Thymus (tissue), 11 donors: ENCODE data around the gene HEXD. TPM values are rescaled to one million over a fixed set of nuclear protein-coding genes. Genes with fewer than 3 reads are reported as not detected.
"Not testable (repeated sequence)": the region's sequence is repeated elsewhere in the genome, so short reads cannot be mapped to it uniquely, and the experiment has no call there.

Source experiments
- DNase-seq, 9 donors: peaks; one replicate each; pipeline ENCODE4 v3.0.0-alpha.2; 2013; ENCODE audit warnings: low spot score in 9 of 9, low read depth in 6 of 9, missing footprints in 1 of 9
- H3K27ac ChIP-seq, 2 donors: one replicate each; pipeline ENCODE4 v1.5.1; 2013; ENCODE audit warnings: control low read depth in 1 of 2, low read depth in 1 of 2, low read length in 1 of 2, mild to moderate bottlenecking in 1 of 2, moderate library complexity in 1 of 2
- H3K27me3 ChIP-seq, 2 donors: one replicate each; pipeline ENCODE4 v1.5.1; 2013; ENCODE audit warnings: low read length in 1 of 2; ENCODE audit not compliant: control insufficient read depth in 2 of 2, insufficient read depth in 1 of 2
- H3K36me3 ChIP-seq, 2 donors: one replicate each; pipeline ENCODE4 v1.5.1; 2013; ENCODE audit warnings: low read length in 1 of 2, mild to moderate bottlenecking in 1 of 2, moderate library complexity in 1 of 2; ENCODE audit not compliant: control insufficient read depth in 2 of 2, insufficient read depth in 2 of 2
- H3K4me1 ChIP-seq, 2 donors: one replicate each; pipeline ENCODE4 v1.5.1; 2013; ENCODE audit warnings: low read length in 2 of 2; ENCODE audit not compliant: control insufficient read depth in 2 of 2, insufficient read depth in 2 of 2
- H3K4me3 ChIP-seq, 2 donors: one replicate each; pipeline ENCODE4 v1.5.1; 2013; ENCODE audit warnings: low read length in 2 of 2, control low read depth in 1 of 2, mild to moderate bottlenecking in 1 of 2
- H3K9me3 ChIP-seq, 2 donors: one replicate each; pipeline ENCODE4 v1.5.1; 2013; ENCODE audit warnings: low read length in 1 of 2, mild to moderate bottlenecking in 1 of 2; ENCODE audit not compliant: control insufficient read depth in 2 of 2, insufficient read depth in 1 of 2
- WGBS: extraction: QIAGEN DNeasy Blood & Tissue Kit; methylation state at CpG from one replicate; pipeline ENCODE4 v1.1.7; 2013; 5-methylcytosine and 5-hydroxymethylcytosine counted together
- polyA plus RNA-seq: library from polyadenylated mRNA; stranded (reverse); fragments of 200-250 nt; gene quantifications from one replicate; pipeline ENCODE4 v1.2.3, GENCODE V29; 2013
- total RNA-seq: library from RNA; stranded (reverse); fragments of 120-200 nt; gene quantifications from one replicate; pipeline ENCODE4 v1.2.4, GENCODE V29; 2013
- donor health status: healthy.

HEXD gene
- total and polyA plus RNA-seq, 2 donors: 15.9 to 186 TPM

- Histone ChIP-seq H3K9me3 (no peaks in the 10 kb centered on the region), H3K4me1 (peaks cover 5 to 9% of the 10 kb centered on the region in 2 donors), H3K27ac (no peak overlapping the region), H3K27me3 (no peaks in the 10 kb centered on the region), H3K36me3 (peaks cover 8 to 13% of the 10 kb centered on the region in 2 donors), H3K4me3 (no peak overlapping the region)
- WGBS: 89% methylated on average over 14 of the region's 14 CpGs
- no peak for DNase-seq
These were observed 8.0 kb upstream of the HEXD start for GRCh38 chr17:82410014-82410716.

- H3K4me1 ChIP-seq: peaks cover 5 to 9% of the 10 kb centered on the region in 2 donors
- H3K9me3 ChIP-seq: no peaks in the 10 kb centered on the region
- WGBS: 97% methylated on average over 24 of the region's 24 CpGs
- H3K4me3 ChIP-seq: no peak overlapping the region
- no peak overlapping the region for H3K27ac ChIP-seq
- H3K27me3 ChIP-seq: no peaks in the 10 kb centered on the region
- no peak for DNase-seq
- H3K36me3 ChIP-seq: peaks cover 4 to 10% of the 10 kb centered on the region in 2 donors
These were observed 6.6 kb upstream of the HEXD start for GRCh38 chr17:82411396-82412053.

DNA sequence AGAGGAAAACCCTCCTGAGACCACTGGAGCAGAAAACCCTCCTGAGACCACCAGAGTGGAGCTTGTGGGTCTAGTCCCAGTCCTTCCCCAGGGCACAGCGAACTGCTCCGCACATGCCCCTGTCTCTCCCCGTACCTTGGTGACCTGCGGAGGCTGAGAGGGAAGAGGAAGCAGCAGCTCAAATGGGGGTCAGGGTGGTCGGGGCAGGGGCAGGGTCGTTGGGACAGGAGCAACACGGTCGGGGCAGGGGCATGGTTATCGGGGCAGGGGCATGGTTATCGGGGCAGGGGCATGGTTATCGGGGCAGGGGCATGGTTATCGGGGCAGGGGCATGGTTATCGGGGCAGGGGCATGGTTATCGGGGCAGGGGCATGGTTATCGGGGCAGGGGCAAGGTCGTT lies 6.1 kb upstream of the HEXD start:
- not testable (repeated sequence) for H3K9me3 ChIP-seq, DNase-seq, H3K36me3 ChIP-seq, H3K27me3 ChIP-seq, H3K27ac ChIP-seq, H3K4me1 ChIP-seq, H3K4me3 ChIP-seq
- WGBS: 97% methylated on average over 16 of the region's 16 CpGs

GRCh38 chr17:82412535-82413520 lies 5.3 kb upstream of the HEXD start:
- Histone ChIP-seq H3K27ac (no peak overlapping the region), H3K27me3 (no peaks in the 10 kb centered on the region), H3K4me3 (no peak overlapping the region), H3K9me3 (no peaks in the 10 kb centered on the region), H3K36me3 (peaks cover 4 to 10% of the 10 kb centered on the region in 2 donors), H3K4me1 (peaks cover 8 to 10% of the 10 kb centered on the region in 2 donors)
- no peak for DNase-seq
- 96% methylated on average over 29 of the region's 29 CpGs for WGBS

GRCh38 chr17:82414548-82415281 lies 3.4 kb upstream of the HEXD start:
- peaks cover 15 to 20% of the 10 kb centered on the region in 2 donors for H3K4me1 ChIP-seq
- 31% methylated on average over 38 of the region's 38 CpGs for WGBS

GRCh38 chr17:82415336-82415735 lies 2.8 kb upstream of the HEXD start:
- peaks cover 17 to 22% of the 10 kb centered on the region in 2 donors for H3K4me1 ChIP-seq
- H3K27ac ChIP-seq: no peak overlapping the region
- no peaks in the 10 kb centered on the region for H3K27me3 ChIP-seq
- H3K4me3 ChIP-seq: no peak overlapping the region
- no peak for DNase-seq
- WGBS: 98% methylated on average over 26 of the region's 26 CpGs
- H3K9me3 ChIP-seq: no peaks in the 10 kb centered on the region
- H3K36me3 ChIP-seq: peaks cover 2 to 10% of the 10 kb centered on the region in 2 donors

More at GRCh38 chr17:82414548-82415281, 3.4 kb upstream of the HEXD start:
- H3K27ac ChIP-seq: no peak overlapping the region
- H3K27me3 ChIP-seq: no peaks in the 10 kb centered on the region
- DNase-seq: peak in 8 of 9 donors; percentile 40 to 87 (median 63)
- H3K4me3 ChIP-seq: no peak overlapping the region
- H3K9me3 ChIP-seq: no peaks in the 10 kb centered on the region
- peaks cover 2 to 10% of the 10 kb centered on the region in 2 donors for H3K36me3 ChIP-seq

GRCh38 chr17:82415786-82416185 lies 2.4 kb upstream of the HEXD start:
- WGBS: 92% methylated on average over 9 of the region's 9 CpGs
- no peak for DNase-seq
- Histone ChIP-seq H3K36me3 (peaks cover 3 to 10% of the 10 kb centered on the region in 2 donors), H3K27me3 (no peaks in the 10 kb centered on the region), H3K9me3 (no peaks in the 10 kb centered on the region), H3K4me3 (no peak overlapping the region), H3K4me1 (peaks cover 17 to 22% of the 10 kb centered on the region in 2 donors), H3K27ac (no peak overlapping the region)

- 98% methylated on average over 4 of the region's 4 CpGs for WGBS
- Histone ChIP-seq H3K27me3 (no peaks in the 10 kb centered on the region), H3K9me3 (no peaks in the 10 kb centered on the region), H3K4me3 (no peak overlapping the region), H3K4me1 (peaks cover 17 to 22% of the 10 kb centered on the region in 2 donors), H3K36me3 (peaks cover 7 to 9% of the 10 kb centered on the region in 2 donors), H3K27ac (no peak overlapping the region)
- DNase-seq: no peak
These were observed 1.9 kb upstream of the HEXD start for GRCh38 chr17:82416264-82416663.
